Activated CD4-positive, alpha-beta T cell treated with anti-CD3 and anti-CD28 coated beads, Interleukin-2, Interleukin-4, amounts not matched to agents 100 ng/mL and 50 ng/mL, durations not matched to agents 16 hours and 8 hours (primary cell): Measurements from ENCODE around the gene SPAG9.
"Not testable (repeated sequence)": the region's sequence is repeated elsewhere in the genome, so short reads cannot be mapped to it uniquely, and the experiment has no call there.

Experiments
- DNase-seq: peaks from one replicate; pipeline ENCODE4 v3.0.0-alpha.2; 2020; ENCODE audit warnings: low spot score

Gene SPAG9

GRCh38 chr17:51132964-51133319 is 12.3 kb upstream of the SPAG9 start:
- DNase-seq, result no peak

GRCh38 chr17:51128076-51128475 is 7.4 kb upstream of the SPAG9 start:
- DNase-seq, result no peak

- DNase-seq, result no peak
Observed at GRCh38 chr17:51124640-51125503, 4.2 kb upstream of the SPAG9 start.

- not testable (repeated sequence) for DNase-seq
Observed at GRCh38 chr17:51122473-51123115, 1.9 kb upstream of the SPAG9 start.

- DNase-seq, result peak; percentile 92
Observed at GRCh38 chr17:51121620-51122472, 1.2 kb upstream of the SPAG9 start.

- peak; percentile 48 for DNase-seq
Observed at GRCh38 chr17:51120357-51120738, 320 bp downstream of the SPAG9 start.

- DNase-seq, result no peak
Observed at GRCh38 chr17:51119415-51120356, 982 bp downstream of the SPAG9 start.

- DNase-seq, result no peak
Observed at GRCh38 chr17:51118330-51119195, 2.1 kb downstream of the SPAG9 start.

GRCh38 chr17:51115179-51115578 is 5.5 kb downstream of the SPAG9 start:
- DNase-seq, result no peak

GRCh38 chr17:51112303-51113222 is 8.1 kb downstream of the SPAG9 start:
- DNase-seq, result not testable (repeated sequence)

GRCh38 chr17:51107778-51108177 is 12.9 kb downstream of the SPAG9 start:
- no peak for DNase-seq

- DNase-seq, result no peak
Observed at GRCh38 chr17:51103451-51103850, 17.2 kb downstream of the SPAG9 start.

- DNase-seq, result no peak
Observed at GRCh38 chr17:51103050-51103449, 17.6 kb downstream of the SPAG9 start.

GRCh38 chr17:51097708-51098446 is 22.8 kb downstream of the SPAG9 start:
- DNase-seq, result no peak

GRCh38 chr17:51091635-51092034 is 29.0 kb downstream of the SPAG9 start:
- DNase-seq, result no peak

GRCh38 chr17:51088868-51089267 is 31.8 kb downstream of the SPAG9 start:
- DNase-seq, result not testable (repeated sequence)

GRCh38 chr17:51088287-51088686 is 32.4 kb downstream of the SPAG9 start:
- DNase-seq, result no peak

GRCh38 chr17:51087072-51087757 is 33.5 kb downstream of the SPAG9 start:
- DNase-seq, result no peak
